IMR-90 (cell line): Measurements from ENCODE around the gene BEND3. TPM values are rescaled to one million over a fixed set of nuclear protein-coding genes. Genes with fewer than 3 reads are reported as not detected.

Experiments
- ATAC-seq: fragments of 200-7000 bp; cut with Tn5 transposase; 2 replicates; pipeline ENCODE4 v1.9.1; 2020; ENCODE audit warnings: low read depth, mild to moderate bottlenecking, moderate library complexity
- BruUV-seq: library from RNA; stranded (reverse); fragments of 400-500 nt; replicated peaks from 2 replicates; lab custom pipeline; 2021; lab: Mats Ljungman, UMichigan
- CTCF ChIA-PET: fragments of 300-600 bp; formaldehyde crosslinking; extraction: SDS; loops from one replicate; lab custom pipeline; 2021; ENCODE audit warnings: antibody characterized with exemption; lab: Yijun Ruan, JAX
- POLR2A ChIA-PET: fragments of 300-600 bp; sonication (Branson Sonifier 250); formaldehyde crosslinking; loops from one replicate; lab custom pipeline; 2022; ENCODE audit warnings: antibody characterized with exemption; ENCODE audit not compliant: unreplicated experiment; lab: Charles Lee
- DNase-seq: peaks from one replicate; pipeline ENCODE4 v3.0.0; 2013
- H2AFZ ChIP-seq: replicated peaks from 2 replicates; pipeline ENCODE3; 2013; ENCODE audit warnings: low read length, mild to moderate bottlenecking; ENCODE audit not compliant: poor library complexity
- H2AK5ac ChIP-seq: 2 replicates; pipeline ENCODE4 v1.6.1; 2013; ENCODE audit warnings: low read depth, low read length, inconsistent platforms
- H2AK9ac ChIP-seq: replicated peaks from 2 replicates; pipeline ENCODE3; 2013; ENCODE audit warnings: mild to moderate bottlenecking, low read depth, low read length, moderate library complexity; ENCODE audit not compliant: poor library complexity
- H2BK120ac ChIP-seq: 2 replicates; pipeline ENCODE4 v1.6.1; 2013; ENCODE audit warnings: low read depth, low read length, inconsistent platforms
- H2BK15ac ChIP-seq: 3 replicates; pipeline ENCODE4 v1.6.1; 2013; ENCODE audit warnings: low read depth, low read length, inconsistent platforms
- H2BK20ac ChIP-seq: 2 replicates; pipeline ENCODE4 v1.6.1; 2013; ENCODE audit warnings: low read depth, mild to moderate bottlenecking, inconsistent platforms, low read length, moderate library complexity
- H2BK5ac ChIP-seq: 2 replicates; pipeline ENCODE4 v1.6.1; 2013; ENCODE audit warnings: mild to moderate bottlenecking, low read depth, low read length, inconsistent platforms; ENCODE audit not compliant: poor library complexity, severe bottlenecking
- H3K14ac ChIP-seq: replicated peaks from 2 replicates; pipeline ENCODE4 v1.6.1; 2013; ENCODE audit warnings: low read depth, low read length, inconsistent platforms
- H3K18ac ChIP-seq: 2 replicates; pipeline ENCODE4 v1.6.1; 2013; ENCODE audit warnings: low read depth, low read length, control low read depth
- H3K23ac ChIP-seq: 2 replicates; pipeline ENCODE4 v1.6.1; 2013; ENCODE audit warnings: low read depth, low read length, inconsistent platforms
- H3K27ac ChIP-seq: 2 replicates; pipeline ENCODE4 v1.5.1; 2013; ENCODE audit warnings: mild to moderate bottlenecking, control low read depth, low read length; ENCODE audit not compliant: insufficient read depth
- H3K27me3 ChIP-seq: 2 replicates; pipeline ENCODE4 v1.6.1; 2013; ENCODE audit warnings: low read length; ENCODE audit not compliant: control insufficient read depth, insufficient read depth
- H3K36me3 ChIP-seq: 2 replicates; pipeline ENCODE4 v1.6.1; 2013; ENCODE audit warnings: low read length, mixed read lengths; ENCODE audit not compliant: control insufficient read depth, insufficient read depth
- H3K4ac ChIP-seq: 2 replicates; pipeline ENCODE4 v1.6.1; 2013; ENCODE audit warnings: low read depth, low read length, inconsistent platforms
- H3K4me1 ChIP-seq: 2 replicates; pipeline ENCODE4 v1.6.1; 2013; ENCODE audit warnings: low read length, mixed read lengths; ENCODE audit not compliant: control insufficient read depth, insufficient read depth
- H3K4me2 ChIP-seq: 2 replicates; pipeline ENCODE4 v1.6.1; 2013; ENCODE audit warnings: low read depth, mild to moderate bottlenecking, control low read depth, low read length, moderate library complexity
- H3K4me3 ChIP-seq: 2 replicates; pipeline ENCODE4 v1.5.1; 2013; ENCODE audit warnings: low read depth, mild to moderate bottlenecking, control low read depth, low read length, moderate library complexity; ENCODE audit not compliant: insufficient read depth
- H3K56ac ChIP-seq: 2 replicates; pipeline ENCODE4 v1.6.1; 2013; ENCODE audit warnings: low read length, inconsistent platforms; ENCODE audit not compliant: insufficient read depth; ENCODE audit errors: extremely low read depth
- H3K79me1 ChIP-seq, 2 experiments: 2 replicates each; pipeline ENCODE4 v1.6.1; 2013; ENCODE audit warnings: low read length in 2 of 2, inconsistent platforms in 1 of 2, low read depth in 1 of 2
- H3K9ac ChIP-seq: 2 replicates; pipeline ENCODE4 v1.6.1; 2013; ENCODE audit warnings: low read depth, low read length, control low read depth
- H3K9me1 ChIP-seq: 2 replicates; pipeline ENCODE4 v1.6.1; 2013; ENCODE audit warnings: low read length, inconsistent platforms; ENCODE audit not compliant: insufficient read depth
- H3K9me3 ChIP-seq: 2 replicates; pipeline ENCODE4 v1.6.1; 2013; ENCODE audit warnings: low read length; ENCODE audit not compliant: control insufficient read depth, insufficient read depth
- H4K20me1 ChIP-seq: 2 replicates; pipeline ENCODE4 v1.6.1; 2013; ENCODE audit warnings: low read length, inconsistent platforms; ENCODE audit not compliant: insufficient read depth
- H4K5ac ChIP-seq: 2 replicates; pipeline ENCODE4 v1.6.1; 2013; ENCODE audit warnings: mild to moderate bottlenecking, low read depth, low read length, control low read depth
- H4K8ac ChIP-seq, 2 experiments: 2 replicates each; pipeline ENCODE4 v1.6.1; 2013; ENCODE audit warnings: low read depth in 2 of 2, low read length in 2 of 2, control low read depth in 1 of 2, inconsistent platforms in 1 of 2
- H4K91ac ChIP-seq: 2 replicates; pipeline ENCODE4 v1.6.1; 2013; ENCODE audit warnings: low read depth, low read length, inconsistent platforms; ENCODE audit not compliant: insufficient read depth
- BHLHE40 ChIP-seq: fragments of 150-350 bp; IDR thresholded peaks from 2 replicates; pipeline ENCODE4 v1.6.1; 2016; ENCODE audit warnings: mild to moderate bottlenecking, low read depth, low read length
- MAFK ChIP-seq: IDR thresholded peaks from 2 replicates; pipeline ENCODE4 v1.6.1; 2012; ENCODE audit warnings: low read depth, low read length, improper control_type of control experiment
- MXI1 ChIP-seq: IDR thresholded peaks from 2 replicates; pipeline ENCODE4 v1.6.1; 2012; ENCODE audit warnings: low read depth, mild to moderate bottlenecking, low read length, moderate library complexity, borderline replicate concordance
- POLR2A ChIP-seq: IDR thresholded peaks from 2 replicates; pipeline ENCODE4 v1.6.1; 2012; ENCODE audit warnings: mild to moderate bottlenecking, low read depth, low read length
- RFX5 ChIP-seq: IDR thresholded peaks from 2 replicates; pipeline ENCODE4 v1.8.0; 2012; ENCODE audit warnings: low read depth, mild to moderate bottlenecking, low read length, moderate library complexity
- SMC3 ChIP-seq: fragments of 150-350 bp; IDR thresholded peaks from 2 replicates; pipeline ENCODE4 v1.6.1; 2016; ENCODE audit warnings: low read depth, mild to moderate bottlenecking, antibody characterized with exemption, low read length, moderate library complexity
- WGBS, 2 experiments: methylation state at CpG; one replicate each; pipeline versions ENCODE4 v1.1.5 to v1.1.7; 2013; ENCODE audit warnings: missing lambda C conversion rate in 2 of 2; ENCODE audit not compliant: insufficient read length in 1 of 2; ENCODE audit errors: extremely low coverage in 2 of 2; 5-methylcytosine and 5-hydroxymethylcytosine counted together
- dilution Hi-C: fragments of 300-500 bp; cut with HindIII; formaldehyde crosslinking; loops from one replicate; pipeline ENCODE4 v1.14.3; 2018; ENCODE audit warnings: low sequenced_read_pairs; ENCODE audit not compliant: unreplicated experiment
- in situ Hi-C: fragments of 300-500 bp; cut with MboI; formaldehyde crosslinking; loops from 3 replicates; pipeline ENCODE4 v1.14.3; 2019; ENCODE audit warnings: low sequenced_read_pairs, inconsistent platforms, mixed read lengths
- intact Hi-C: fragments of 100-400 bp; cut with micrococcal nuclease; formaldehyde crosslinking; loops from 2 replicates; pipeline ENCODE4 v1.10.0; 2022
- polyA plus RNA-seq, 3 experiments: library from polyadenylated mRNA; depleted of rRNA; stranded (reverse); fragments of >200 nt; gene quantifications; 2 replicates each; pipeline ENCODE4 v1.2.3, GENCODE V29; 2012; ENCODE audit warnings: low replicate concordance in 1 of 3
- total RNA-seq: library from RNA; depleted of rRNA; stranded (reverse); fragments of >200 nt; gene quantifications from 2 replicates; pipeline ENCODE4 v1.2.3, GENCODE V29; 2012
- TF ChIP-seq, protein P1 (sequence below): conservative IDR thresholded peaks from 2 replicates; pipeline ENCODE4 v1.5.1; 2012; ENCODE audit warnings: mild to moderate bottlenecking, low read depth, low read length, improper control_type of control experiment

The BEND3 gene
- total and polyA plus RNA-seq, 2 of the 4 experiments (the other 2 are of a cell fraction) = 1.2 to 1.8 TPM

DNA sequence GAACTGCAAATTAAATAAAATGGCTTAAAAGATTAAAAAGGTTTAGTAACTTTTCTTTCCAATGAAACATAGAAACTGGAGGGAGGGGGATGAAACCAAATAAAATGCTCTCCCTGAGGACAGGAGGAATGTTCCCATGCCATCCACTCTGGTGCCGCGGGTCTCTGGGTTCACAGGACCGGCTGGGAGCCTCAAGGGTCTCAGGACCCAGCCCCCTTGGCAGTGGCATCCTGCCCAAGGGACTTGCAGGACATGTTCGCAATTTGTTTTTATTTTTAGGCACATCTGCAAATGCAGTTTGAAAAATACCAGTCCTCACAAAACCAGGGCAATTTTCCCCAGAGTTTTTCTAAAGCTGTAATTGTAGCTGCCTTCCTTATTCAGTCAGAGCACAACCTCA is 7.5 kb downstream of the BEND3 start (continued):
- no peak for TF ChIP-seq SMC3
- TF ChIP-seq BHLHE40 = no peak

DNA sequence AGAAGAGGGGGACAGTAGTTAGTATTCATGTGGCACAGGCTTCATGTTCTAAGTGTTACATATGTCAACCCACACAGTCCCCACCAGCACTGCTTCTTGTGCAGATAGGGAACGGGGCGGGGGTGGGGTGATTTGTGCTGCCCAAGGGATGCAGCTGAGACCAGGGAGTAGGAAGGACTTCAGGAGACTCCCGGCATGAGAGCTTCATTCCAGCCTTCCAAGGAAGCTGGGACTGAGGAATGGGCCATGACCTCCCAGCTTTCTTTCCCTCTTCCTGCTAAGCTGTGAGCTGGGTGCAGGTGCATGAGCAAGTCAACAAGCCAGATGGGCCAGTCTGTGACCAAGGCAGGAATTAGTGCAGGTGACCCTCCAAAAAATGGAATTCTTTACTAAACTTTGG is 9.2 kb downstream of the BEND3 start:
- Histone ChIP-seq H2AK5ac (no peak overlapping the region), H3K4me1 (no peaks in the 10 kb centered on the region), H3K23ac (no peak overlapping the region), H4K91ac (no peak overlapping the region), H3K4ac (no peak overlapping the region), H3K4me3 (no peak overlapping the region), H3K9ac (no peak overlapping the region), H4K20me1 (no peaks in the 10 kb centered on the region), H3K36me3 (no peaks in the 10 kb centered on the region), H3K79me1 (no peaks in the 10 kb centered on the region), H3K14ac (no peak overlapping the region), H3K9me3 (no peaks in the 10 kb centered on the region), H2BK15ac (no peak overlapping the region), H2BK5ac (no peak overlapping the region), H2AK9ac (no peak overlapping the region), H4K5ac (no peak overlapping the region), H3K56ac (no peak overlapping the region), H4K8ac (no peak overlapping the region), H3K9me1 (0 out of 2 replicates have a peak, but pooled peaks cover 4% of the 10 kb centered on the region), H3K27me3 (no peaks in the 10 kb centered on the region), H3K27ac (no peak overlapping the region), H2BK120ac (no peak overlapping the region), H3K18ac (no peak overlapping the region), H2AFZ (no peak overlapping the region), H3K4me2 (no peak overlapping the region), H2BK20ac (no peak overlapping the region)
- no TSS peak for BruUV-seq
- TF ChIP-seq MAFK (no peak), MXI1 (no peak), RFX5 (no peak), POLR2A (no peak)
- TF ChIP-seq, protein P1, sequence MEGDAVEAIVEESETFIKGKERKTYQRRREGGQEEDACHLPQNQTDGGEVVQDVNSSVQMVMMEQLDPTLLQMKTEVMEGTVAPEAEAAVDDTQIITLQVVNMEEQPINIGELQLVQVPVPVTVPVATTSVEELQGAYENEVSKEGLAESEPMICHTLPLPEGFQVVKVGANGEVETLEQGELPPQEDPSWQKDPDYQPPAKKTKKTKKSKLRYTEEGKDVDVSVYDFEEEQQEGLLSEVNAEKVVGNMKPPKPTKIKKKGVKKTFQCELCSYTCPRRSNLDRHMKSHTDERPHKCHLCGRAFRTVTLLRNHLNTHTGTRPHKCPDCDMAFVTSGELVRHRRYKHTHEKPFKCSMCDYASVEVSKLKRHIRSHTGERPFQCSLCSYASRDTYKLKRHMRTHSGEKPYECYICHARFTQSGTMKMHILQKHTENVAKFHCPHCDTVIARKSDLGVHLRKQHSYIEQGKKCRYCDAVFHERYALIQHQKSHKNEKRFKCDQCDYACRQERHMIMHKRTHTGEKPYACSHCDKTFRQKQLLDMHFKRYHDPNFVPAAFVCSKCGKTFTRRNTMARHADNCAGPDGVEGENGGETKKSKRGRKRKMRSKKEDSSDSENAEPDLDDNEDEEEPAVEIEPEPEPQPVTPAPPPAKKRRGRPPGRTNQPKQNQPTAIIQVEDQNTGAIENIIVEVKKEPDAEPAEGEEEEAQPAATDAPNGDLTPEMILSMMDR = no peak
- DNase-seq (no peak), ATAC-seq (no peak)
- POLR2A ChIA-PET = no interaction called here
- intact Hi-C loops (no loop called here), in situ Hi-C loops (no loop called here), dilution Hi-C loops (no loop called here)
- no CpG with 5 or more reads among the region's 3 CpGs for WGBS, 2 experiments
- CTCF ChIA-PET = no interaction called here
